Urothelium cell line (cell line): Measurements from ENCODE around the gene OAF.

Experiments
- DNase-seq: peaks from one replicate; pipeline ENCODE4 v3.0.0; 2011; ENCODE audit warnings: low spot score, mixed read lengths
- FAIRE-seq: peaks from 2 replicates; lab custom pipeline; 2011; peaks lifted over from hg19 to GRCh38; lab: Jason Lieb, UNC

OAF gene

DNA sequence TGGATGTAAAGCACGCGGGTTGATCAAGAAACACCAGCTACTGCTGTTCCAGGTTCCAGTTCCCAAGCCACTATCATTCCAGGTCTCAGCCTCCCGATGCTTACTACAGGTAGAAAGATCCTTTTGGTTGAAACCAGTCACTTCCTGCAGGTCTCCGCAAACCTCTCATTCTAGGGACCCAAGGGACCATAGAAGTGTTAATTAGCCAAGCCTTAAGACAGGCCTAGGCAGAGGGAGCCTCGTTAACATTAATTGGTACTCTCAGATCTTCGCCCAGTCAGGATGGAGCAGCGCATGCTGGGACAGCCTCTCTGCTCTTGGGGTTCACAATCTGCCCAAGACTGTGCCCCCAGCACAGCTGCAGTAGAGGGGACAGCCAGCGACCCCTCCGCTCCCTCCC, 11.2 kb upstream of the OAF start:
- FAIRE-seq (no peak), DNase-seq (no peak)

DNA sequence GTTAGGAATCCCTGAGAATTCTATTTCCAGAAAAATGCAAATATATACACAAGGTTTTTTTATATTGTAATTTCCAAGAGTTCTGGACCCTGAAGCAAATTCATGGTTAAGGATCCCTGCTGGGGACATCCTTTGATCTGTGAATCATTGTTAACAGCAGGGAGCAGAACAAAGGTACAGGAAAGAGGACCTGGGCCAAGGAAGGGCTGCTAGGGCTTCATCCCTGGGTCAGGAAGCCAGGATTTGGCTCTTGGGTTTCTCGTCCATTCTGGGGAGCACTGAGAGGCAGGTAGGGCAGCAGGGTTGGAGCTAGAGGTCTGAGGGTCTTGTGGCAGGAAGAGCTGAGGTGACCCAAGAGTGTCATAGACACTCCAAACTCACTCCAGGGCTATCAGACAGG, 10.2 kb upstream of the OAF start:
- FAIRE-seq (no peak), DNase-seq (no peak)

DNA sequence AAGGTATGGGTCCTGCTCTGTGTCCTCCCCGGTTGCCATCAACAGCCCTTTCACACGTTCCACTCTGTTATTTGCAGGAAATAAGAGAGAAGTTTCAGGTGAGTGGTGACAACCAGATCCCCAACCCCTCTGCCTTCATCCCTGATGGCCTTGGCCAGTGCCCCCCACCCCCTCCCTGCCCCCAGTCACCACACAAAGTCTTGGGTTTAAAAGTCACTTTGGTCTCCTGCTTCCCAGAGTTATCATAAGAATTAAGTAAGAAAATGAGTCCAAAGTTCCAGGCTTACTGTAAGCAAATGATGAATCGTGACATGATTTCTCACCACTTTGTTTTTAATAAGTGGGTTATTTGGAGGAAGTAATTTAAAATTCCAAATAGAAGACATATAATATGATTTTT, 9.2 kb upstream of the OAF start:
- no peak for FAIRE-seq
- DNase-seq, result no peak

- DNase-seq (no peak), FAIRE-seq (no peak)
These were observed 7.2 kb upstream of the OAF start for GRCh38 chr11:120203626-120204025.

DNA sequence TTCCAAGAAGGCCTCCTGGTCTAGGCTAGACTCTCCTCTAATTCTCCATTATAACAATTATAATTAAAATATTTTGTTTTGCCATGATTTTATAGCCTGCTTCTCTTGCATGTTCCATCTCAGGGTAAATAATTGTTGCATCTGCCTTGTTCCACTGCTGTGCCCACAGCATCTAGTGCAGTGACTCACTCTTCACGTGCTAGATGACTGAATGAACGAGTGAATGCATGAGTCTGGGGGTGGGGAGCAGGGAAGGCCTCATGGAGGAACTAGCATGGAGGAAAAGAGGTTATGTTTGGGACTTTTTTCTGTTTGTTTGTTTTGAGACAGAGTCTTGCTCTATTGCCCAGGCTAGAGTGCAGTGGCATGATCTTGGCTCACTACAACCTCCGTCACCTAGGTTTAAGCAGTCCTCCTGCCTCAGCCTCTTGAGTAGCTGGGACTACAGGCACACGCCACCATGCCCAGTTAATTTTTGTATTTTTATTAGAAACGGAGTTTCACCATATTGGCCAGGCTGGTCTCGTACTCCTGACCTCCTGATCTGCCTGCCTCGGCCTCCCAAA, 5.2 kb upstream of the OAF start:
- FAIRE-seq, result no peak
- peak; percentile 41 for DNase-seq

DNA sequence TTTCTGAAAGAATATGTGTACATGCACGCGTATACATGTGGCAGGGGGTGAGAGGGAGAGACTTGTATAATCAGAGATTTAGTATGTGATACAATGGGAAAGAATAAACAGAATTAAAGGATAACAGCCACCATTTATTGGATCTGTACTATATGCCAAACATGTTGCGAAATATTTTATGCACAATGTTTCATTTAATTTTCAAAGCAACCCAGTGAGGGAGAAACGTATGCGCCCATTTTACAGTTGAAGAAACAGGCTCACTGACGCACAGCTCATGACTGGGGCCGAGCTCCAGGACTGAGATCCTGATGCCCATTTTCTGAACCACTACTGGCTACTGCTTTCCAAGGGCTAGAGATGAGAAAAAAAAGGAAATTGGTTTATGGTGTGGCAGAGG, 3.3 kb upstream of the OAF start:
- FAIRE-seq (no peak), DNase-seq (no peak)

GRCh38 chr11:120208001-120208441, 2.8 kb upstream of the OAF start:
- no peak for FAIRE-seq
- no peak for DNase-seq

DNA sequence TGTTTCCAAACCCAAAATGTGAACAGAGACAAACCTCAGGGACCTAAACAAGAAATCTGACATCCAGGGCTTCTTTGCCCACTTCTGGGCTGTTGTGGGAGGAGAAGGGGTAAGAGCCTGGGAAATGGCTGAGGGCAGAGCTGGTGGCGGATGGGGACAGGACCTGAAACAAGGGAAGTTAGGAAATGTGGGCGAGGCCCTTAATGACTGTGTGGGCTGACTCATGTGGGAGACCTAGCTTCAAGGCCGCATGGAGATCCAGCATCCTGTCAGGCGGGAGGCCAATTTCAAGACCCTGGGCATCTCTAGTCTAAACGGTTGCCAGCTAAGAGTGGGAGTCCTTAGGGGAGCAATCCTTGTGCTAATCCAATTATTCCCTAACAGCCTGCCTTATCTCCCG, 2.1 kb upstream of the OAF start:
- DNase-seq (peak; percentile 62), FAIRE-seq (no peak)

- no peak for DNase-seq
- FAIRE-seq, result no peak
These were observed 846 bp upstream of the OAF start for GRCh38 chr11:120209746-120210625.

- FAIRE-seq (no peak), DNase-seq (no peak)
These were observed 858 bp downstream of the OAF start for GRCh38 chr11:120211522-120212258.

DNA sequence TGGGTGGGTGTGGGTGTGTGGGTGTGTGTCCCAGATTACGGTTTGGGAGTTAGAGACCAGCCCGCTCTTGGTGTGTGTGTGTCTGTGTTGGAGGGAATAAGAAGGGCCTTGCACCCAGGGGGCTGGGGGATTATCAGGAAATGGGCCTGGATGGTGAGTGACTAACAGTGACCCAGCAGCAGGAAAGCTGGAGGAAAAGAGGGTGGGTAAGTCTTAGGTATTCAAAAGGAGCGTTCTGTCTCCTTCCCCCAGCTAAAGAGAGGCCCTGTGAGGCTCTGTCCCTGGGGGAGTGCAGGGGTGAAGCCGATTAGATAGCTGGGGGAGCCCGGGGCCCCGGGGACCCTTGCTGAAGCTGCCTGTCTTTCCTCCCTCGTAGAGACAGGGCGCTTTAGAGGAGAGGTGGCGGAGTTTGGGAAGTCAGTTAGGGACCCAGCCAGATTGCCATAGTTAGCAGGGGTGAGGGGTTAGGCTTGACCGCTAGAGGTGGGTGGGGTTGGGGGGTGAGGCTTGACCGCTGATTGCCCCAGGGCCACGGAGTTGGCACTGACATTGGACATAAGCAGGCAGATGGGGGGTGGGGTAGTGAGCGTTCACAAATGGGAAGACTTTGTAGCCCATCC, 1.5 kb downstream of the OAF start:
- DNase-seq (no peak), FAIRE-seq (no peak)

DNA sequence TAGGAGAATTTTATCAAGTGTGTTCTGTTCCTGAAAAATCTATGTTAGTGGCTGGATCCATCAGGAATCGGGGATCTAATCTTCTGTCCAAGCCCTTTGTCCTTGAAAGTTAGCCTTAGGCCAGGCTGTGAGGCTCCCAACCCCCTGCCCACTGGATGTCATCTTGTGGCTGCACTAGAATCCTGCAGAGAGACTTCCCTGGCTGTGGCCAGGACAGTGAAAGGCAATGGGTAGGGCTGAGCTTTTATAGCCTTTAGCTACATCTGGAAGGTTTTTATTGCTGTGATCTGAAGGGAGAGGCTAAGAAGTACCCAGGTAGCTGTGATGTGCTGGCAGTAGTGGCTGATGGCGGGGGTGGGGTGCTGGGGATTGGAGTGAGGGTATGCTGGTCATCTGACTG, 2.1 kb downstream of the OAF start:
- FAIRE-seq (no peak), DNase-seq (no peak)

- no peak for DNase-seq
- no peak for FAIRE-seq
These were observed 3.7 kb downstream of the OAF start for GRCh38 chr11:120214581-120214980.

DNA sequence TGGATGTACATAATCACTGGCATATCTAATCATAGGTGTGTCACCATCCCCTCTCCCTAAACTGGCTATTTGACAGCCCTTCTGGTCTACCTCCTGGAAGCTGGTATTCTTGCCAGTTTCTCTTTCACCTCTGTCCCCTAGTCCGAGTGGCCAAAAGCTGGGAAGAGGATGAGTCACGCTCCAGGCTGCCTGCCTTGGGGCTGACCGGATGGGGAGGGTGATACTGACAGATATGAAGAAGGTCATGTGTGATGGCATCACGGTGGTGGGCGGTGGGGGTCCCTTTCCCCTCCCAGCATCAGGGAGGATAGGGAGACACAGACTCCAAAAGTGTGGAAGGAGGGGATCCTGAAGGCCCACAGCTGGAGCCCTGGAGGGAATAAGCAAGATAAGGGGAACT, 4.8 kb downstream of the OAF start:
- no peak for FAIRE-seq
- no peak for DNase-seq

DNA sequence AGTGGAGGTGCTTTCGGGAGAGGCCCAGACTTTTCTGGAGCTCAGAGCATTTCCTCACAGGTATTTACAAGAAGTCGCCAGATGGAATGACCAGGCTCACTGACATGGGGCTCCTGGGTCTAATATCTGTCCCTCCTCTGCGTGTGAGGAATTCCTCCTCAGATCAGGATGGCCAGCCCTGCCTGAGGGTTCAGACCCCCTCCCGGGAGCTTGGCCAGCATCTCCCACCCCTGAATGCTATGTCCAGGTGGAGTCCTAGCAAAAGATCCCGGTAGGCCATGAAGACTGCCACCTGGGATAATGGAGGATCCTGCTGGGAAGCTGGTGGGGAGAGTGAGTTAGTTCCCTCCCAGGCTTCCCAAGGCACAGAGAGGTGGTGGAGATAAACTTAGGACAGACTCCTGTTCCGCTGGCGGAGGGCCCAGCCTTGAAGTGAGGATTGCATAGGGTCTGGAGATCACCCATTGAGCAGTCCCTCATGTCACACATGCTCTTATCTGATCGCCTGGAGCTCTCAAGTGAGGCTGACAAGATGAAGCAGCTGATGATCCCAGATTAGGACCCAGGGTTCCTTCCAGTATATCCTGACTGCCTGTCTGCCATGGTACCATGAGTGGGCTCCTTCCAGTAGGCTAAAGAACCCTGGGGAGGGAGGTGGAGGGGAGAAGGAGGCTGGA, 5.7 kb downstream of the OAF start:
- DNase-seq, result no peak
- no peak for FAIRE-seq

GRCh38 chr11:120217526-120217925, 6.7 kb downstream of the OAF start:
- FAIRE-seq, result no peak
- no peak for DNase-seq

- no peak for FAIRE-seq
- no peak for DNase-seq
These were observed 7.3 kb downstream of the OAF start for GRCh38 chr11:120217941-120218694.

DNA sequence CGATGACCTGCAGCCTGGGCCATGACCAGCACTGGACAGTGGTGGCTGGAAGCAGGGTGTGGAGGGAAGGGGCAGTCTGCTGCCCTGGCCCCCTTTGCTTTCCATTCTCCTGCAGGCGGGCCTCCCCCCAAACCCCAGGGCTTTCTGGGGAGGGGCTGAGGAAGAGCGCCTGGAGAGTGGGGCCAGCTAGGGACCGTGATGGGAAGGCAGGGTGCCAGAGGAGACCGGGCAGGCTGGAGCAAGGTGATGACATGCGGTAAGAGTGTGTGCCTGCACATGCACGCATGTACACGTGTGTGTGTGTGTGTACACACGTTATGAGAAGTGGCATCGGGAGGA, 7.8 kb downstream of the OAF start:
- FAIRE-seq, result no peak

GRCh38 chr11:120219232-120219937, 8.6 kb downstream of the OAF start:
- FAIRE-seq (no peak), DNase-seq (no peak)

More for the DNA sequence above, 7.8 kb downstream of the OAF start:
- no peak for DNase-seq
